ENCODE data around the gene SLC7A11. TPM values are rescaled to one million over a fixed set of nuclear protein-coding genes. Genes with fewer than 3 reads are reported as not detected.

SLC7A11 gene
- total and polyA plus RNA-seq, 2 experiments from 2014 or later: 10.0 to 33.9 TPM

DNA sequence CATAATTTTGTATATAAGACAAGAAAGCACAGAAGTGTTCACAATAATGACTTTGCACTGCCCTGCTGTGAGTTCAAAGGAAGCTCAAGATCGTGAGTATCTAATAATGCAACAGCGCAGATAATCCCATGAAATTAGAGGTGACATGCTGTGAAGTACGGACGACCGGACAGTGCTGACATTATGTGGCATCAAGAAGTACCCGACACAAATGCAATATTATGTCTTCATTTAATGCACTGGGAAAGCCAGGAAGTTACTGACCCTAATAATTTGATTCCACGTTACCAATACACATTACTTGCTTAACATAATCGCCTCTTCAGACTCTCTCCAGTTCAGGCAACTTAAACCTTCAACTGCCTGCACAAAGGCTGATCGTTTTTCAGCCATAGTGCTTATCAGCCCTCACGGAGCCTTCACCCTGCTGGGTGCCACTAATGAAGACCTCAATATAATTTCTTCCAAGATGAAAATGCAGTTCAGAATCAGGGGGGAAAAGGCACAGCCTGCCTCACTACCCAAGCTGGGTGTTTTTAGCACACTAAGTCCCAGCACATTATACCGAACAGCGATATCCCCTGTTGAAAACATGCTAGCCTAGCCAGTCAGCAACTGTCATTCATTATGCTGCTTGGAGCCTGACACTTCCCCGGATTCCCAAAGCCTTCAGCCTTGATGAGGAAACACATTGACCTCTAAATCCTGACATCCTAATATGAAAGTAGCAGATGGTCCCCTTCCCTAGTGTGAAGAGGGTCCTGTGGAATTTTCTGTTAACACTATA, 56.1 kb downstream of the SLC7A11 start:
- TF ChIP-seq JUNB (IDR thresholded peaks at IDR 0.05; ENCODE audit: unreplicated experiment) (no peak), EZH2phosphoT487 (IDR thresholded peaks at IDR 0.05; ENCODE audit: unreplicated experiment) (no peak), NANOG (IDR thresholded peaks at IDR 0.05; ENCODE audit: borderline replicate concordance) (no peak), ZNF331 (CRISPR knock-in tag; IDR thresholded peaks at IDR 0.05; ENCODE audit: low read depth) (no peak), EZH2 (IDR thresholded peaks at IDR 0.05; ENCODE audit: low read depth, unreplicated experiment) (no peak), ZNF114 (CRISPR knock-in tag; IDR thresholded peaks at IDR 0.05) (no peak), CREB1 (CRISPR knock-in tag; IDR thresholded peaks at IDR 0.05; ENCODE audit: low read depth) (no peak)
- TF ChIP-seq, protein P1, sequence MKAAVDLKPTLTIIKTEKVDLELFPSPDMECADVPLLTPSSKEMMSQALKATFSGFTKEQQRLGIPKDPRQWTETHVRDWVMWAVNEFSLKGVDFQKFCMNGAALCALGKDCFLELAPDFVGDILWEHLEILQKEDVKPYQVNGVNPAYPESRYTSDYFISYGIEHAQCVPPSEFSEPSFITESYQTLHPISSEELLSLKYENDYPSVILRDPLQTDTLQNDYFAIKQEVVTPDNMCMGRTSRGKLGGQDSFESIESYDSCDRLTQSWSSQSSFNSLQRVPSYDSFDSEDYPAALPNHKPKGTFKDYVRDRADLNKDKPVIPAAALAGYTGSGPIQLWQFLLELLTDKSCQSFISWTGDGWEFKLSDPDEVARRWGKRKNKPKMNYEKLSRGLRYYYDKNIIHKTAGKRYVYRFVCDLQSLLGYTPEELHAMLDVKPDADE (IDR thresholded peaks at IDR 0.05): no peak
- TF ChIP-seq, protein P2, sequence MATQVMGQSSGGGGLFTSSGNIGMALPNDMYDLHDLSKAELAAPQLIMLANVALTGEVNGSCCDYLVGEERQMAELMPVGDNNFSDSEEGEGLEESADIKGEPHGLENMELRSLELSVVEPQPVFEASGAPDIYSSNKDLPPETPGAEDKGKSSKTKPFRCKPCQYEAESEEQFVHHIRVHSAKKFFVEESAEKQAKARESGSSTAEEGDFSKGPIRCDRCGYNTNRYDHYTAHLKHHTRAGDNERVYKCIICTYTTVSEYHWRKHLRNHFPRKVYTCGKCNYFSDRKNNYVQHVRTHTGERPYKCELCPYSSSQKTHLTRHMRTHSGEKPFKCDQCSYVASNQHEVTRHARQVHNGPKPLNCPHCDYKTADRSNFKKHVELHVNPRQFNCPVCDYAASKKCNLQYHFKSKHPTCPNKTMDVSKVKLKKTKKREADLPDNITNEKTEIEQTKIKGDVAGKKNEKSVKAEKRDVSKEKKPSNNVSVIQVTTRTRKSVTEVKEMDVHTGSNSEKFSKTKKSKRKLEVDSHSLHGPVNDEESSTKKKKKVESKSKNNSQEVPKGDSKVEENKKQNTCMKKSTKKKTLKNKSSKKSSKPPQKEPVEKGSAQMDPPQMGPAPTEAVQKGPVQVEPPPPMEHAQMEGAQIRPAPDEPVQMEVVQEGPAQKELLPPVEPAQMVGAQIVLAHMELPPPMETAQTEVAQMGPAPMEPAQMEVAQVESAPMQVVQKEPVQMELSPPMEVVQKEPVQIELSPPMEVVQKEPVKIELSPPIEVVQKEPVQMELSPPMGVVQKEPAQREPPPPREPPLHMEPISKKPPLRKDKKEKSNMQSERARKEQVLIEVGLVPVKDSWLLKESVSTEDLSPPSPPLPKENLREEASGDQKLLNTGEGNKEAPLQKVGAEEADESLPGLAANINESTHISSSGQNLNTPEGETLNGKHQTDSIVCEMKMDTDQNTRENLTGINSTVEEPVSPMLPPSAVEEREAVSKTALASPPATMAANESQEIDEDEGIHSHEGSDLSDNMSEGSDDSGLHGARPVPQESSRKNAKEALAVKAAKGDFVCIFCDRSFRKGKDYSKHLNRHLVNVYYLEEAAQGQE (IDR thresholded peaks at IDR 0.05; ENCODE audit: unreplicated experiment): no peak
- peak overlapping the region; percentile 83; the same call in 1 of the 2 replicates for H3K27ac Mint-ChIP-seq
- DNase-seq (ENCODE audit: low spot score) (no peak), ATAC-seq (peak; percentile 44; the same call in 2 of the 3 replicates)
- H3K4me3 Mint-ChIP-seq: no peak overlapping the region
- no peaks in the 10 kb centered on the region for H4K20me1 ChIP-seq (replicated peaks; ENCODE audit: insufficient read depth)
- no peak overlapping the region for H3K27ac ChIP-seq (ENCODE audit: low read depth)
- no peaks in the 10 kb centered on the region for H3F3A ChIP-seq (replicated peaks; ENCODE audit: low read depth)
- no peaks in the 10 kb centered on the region for H3K9me3 Mint-ChIP-seq
- no peak overlapping the region for H3K4me2 ChIP-seq
- H3K27me3 Mint-ChIP-seq (ENCODE audit: insufficient read depth, low read depth, poor library complexity): peaks cover 2% of the 10 kb centered on the region
- H3K9me2 ChIP-seq (ENCODE audit: insufficient read depth): no peaks in the 10 kb centered on the region
- no peaks in the 10 kb centered on the region for H3K79me2 ChIP-seq (replicated peaks; ENCODE audit: insufficient read depth)
- H3K4me3 ChIP-seq: no peak overlapping the region
- peaks cover 23% of the 10 kb centered on the region for H3K36me3 Mint-ChIP-seq (ENCODE audit: low read depth)
- no peaks in the 10 kb centered on the region; the same call in 1 of the 2 replicates for H3K4me1 ChIP-seq (ENCODE audit: insufficient read depth)
- peaks cover 9% of the 10 kb centered on the region; the same call in 1 of the 2 replicates for H3K36me3 ChIP-seq (ENCODE audit: insufficient read depth)
- no peak overlapping the region for H2AFZ ChIP-seq
- H3K4me1 Mint-ChIP-seq: peaks cover 26% of the 10 kb centered on the region
- no peaks in the 10 kb centered on the region for H3K27me3 ChIP-seq (ENCODE audit: insufficient read depth)

DNA sequence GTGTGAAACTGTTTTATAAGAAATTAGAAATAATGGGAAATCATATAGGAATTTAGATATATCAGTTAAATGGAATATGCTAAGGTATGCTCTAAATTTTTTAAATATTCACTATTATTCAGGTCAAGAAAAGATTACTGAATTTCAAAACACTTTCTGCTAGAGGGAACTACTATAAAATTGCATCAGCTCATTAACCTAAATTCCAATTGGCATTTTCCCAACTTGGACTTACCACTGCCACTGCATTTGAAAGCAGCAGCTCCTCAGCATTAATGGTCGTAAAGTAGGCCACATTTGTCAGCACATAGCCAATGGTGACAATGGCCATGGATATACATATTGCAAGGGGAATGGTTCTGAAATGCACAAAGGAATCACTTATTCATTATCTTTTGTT, 57.3 kb downstream of the SLC7A11 start:
- peaks cover 9% of the 10 kb centered on the region; the same call in 1 of the 2 replicates for H3K36me3 ChIP-seq (ENCODE audit: insufficient read depth)
- H4K20me1 ChIP-seq (replicated peaks; ENCODE audit: insufficient read depth): no peaks in the 10 kb centered on the region
- no peak overlapping the region for H3K4me3 Mint-ChIP-seq
- peaks cover 32% of the 10 kb centered on the region for H3K36me3 Mint-ChIP-seq (ENCODE audit: low read depth)
- no peak for ATAC-seq
- H3K27ac Mint-ChIP-seq: no peak overlapping the region
- H3F3A ChIP-seq (replicated peaks; ENCODE audit: low read depth): no peaks in the 10 kb centered on the region
- peaks cover 2% of the 10 kb centered on the region for H3K27me3 Mint-ChIP-seq (ENCODE audit: insufficient read depth, low read depth, poor library complexity)
- no peaks in the 10 kb centered on the region for H3K27me3 ChIP-seq (ENCODE audit: insufficient read depth)
- no peak overlapping the region for H3K27ac ChIP-seq (ENCODE audit: low read depth)
- no peaks in the 10 kb centered on the region for H3K79me2 ChIP-seq (replicated peaks; ENCODE audit: insufficient read depth)
- no peaks in the 10 kb centered on the region; the same call in 1 of the 2 replicates for H3K4me1 ChIP-seq (ENCODE audit: insufficient read depth)
- no peaks in the 10 kb centered on the region for H3K9me2 ChIP-seq (ENCODE audit: insufficient read depth)
- no peak for DNase-seq (ENCODE audit: low spot score)
- H3K4me2 ChIP-seq: no peak overlapping the region
- H3K4me1 Mint-ChIP-seq: peaks cover 26% of the 10 kb centered on the region
- H3K4me3 ChIP-seq: no peak overlapping the region
- H3K9me3 Mint-ChIP-seq: no peaks in the 10 kb centered on the region
- H2AFZ ChIP-seq: no peak overlapping the region
- TF ChIP-seq NANOG (IDR thresholded peaks at IDR 0.05; ENCODE audit: borderline replicate concordance) (no peak), STAT1 (IDR thresholded peaks at IDR 0.05; ENCODE audit: unreplicated experiment) (no peak)
- TF ChIP-seq, protein P3, sequence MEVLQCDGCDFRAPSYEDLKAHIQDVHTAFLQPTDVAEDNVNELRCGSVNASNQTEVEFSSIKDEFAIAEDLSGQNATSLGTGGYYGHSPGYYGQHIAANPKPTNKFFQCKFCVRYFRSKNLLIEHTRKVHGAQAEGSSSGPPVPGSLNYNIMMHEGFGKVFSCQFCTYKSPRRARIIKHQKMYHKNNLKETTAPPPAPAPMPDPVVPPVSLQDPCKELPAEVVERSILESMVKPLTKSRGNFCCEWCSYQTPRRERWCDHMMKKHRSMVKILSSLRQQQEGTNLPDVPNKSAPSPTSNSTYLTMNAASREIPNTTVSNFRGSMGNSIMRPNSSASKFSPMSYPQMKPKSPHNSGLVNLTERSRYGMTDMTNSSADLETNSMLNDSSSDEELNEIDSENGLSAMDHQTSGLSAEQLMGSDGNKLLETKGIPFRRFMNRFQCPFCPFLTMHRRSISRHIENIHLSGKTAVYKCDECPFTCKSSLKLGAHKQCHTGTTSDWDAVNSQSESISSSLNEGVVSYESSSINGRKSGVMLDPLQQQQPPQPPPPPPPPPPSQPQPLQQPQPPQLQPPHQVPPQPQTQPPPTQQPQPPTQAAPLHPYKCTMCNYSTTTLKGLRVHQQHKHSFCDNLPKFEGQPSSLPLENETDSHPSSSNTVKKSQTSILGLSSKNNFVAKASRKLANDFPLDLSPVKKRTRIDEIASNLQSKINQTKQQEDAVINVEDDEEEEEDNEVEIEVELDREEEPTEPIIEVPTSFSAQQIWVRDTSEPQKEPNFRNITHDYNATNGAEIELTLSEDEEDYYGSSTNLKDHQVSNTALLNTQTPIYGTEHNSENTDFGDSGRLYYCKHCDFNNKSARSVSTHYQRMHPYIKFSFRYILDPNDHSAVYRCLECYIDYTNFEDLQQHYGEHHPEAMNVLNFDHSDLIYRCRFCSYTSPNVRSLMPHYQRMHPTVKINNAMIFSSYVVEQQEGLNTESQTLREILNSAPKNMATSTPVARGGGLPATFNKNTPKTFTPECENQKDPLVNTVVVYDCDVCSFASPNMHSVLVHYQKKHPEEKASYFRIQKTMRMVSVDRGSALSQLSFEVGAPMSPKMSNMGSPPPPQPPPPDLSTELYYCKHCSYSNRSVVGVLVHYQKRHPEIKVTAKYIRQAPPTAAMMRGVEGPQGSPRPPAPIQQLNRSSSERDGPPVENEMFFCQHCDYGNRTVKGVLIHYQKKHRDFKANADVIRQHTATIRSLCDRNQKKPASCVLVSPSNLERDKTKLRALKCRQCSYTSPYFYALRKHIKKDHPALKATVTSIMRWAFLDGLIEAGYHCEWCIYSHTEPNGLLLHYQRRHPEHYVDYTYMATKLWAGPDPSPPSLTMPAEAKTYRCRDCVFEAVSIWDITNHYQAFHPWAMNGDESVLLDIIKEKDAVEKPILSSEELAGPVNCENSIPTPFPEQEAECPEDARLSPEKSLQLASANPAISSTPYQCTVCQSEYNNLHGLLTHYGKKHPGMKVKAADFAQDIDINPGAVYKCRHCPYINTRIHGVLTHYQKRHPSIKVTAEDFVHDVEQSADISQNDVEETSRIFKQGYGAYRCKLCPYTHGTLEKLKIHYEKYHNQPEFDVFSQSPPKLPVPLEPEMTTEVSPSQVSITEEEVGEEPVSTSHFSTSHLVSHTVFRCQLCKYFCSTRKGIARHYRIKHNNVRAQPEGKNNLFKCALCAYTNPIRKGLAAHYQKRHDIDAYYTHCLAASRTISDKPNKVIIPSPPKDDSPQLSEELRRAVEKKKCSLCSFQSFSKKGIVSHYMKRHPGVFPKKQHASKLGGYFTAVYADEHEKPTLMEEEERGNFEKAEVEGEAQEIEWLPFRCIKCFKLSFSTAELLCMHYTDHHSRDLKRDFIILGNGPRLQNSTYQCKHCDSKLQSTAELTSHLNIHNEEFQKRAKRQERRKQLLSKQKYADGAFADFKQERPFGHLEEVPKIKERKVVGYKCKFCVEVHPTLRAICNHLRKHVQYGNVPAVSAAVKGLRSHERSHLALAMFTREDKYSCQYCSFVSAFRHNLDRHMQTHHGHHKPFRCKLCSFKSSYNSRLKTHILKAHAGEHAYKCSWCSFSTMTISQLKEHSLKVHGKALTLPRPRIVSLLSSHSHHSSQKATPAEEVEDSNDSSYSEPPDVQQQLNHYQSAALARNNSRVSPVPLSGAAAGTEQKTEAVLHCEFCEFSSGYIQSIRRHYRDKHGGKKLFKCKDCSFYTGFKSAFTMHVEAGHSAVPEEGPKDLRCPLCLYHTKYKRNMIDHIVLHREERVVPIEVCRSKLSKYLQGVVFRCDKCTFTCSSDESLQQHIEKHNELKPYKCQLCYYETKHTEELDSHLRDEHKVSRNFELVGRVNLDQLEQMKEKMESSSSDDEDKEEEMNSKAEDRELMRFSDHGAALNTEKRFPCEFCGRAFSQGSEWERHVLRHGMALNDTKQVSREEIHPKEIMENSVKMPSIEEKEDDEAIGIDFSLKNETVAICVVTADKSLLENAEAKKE (CRISPR knock-in tag; IDR thresholded peaks at IDR 0.05): no peak

Measured in GM23338 (cell line).